GM23338 (cell line): ENCODE data around the gene HNRNPAB.

ENCODE experiments used
- EZH2 ChIP-seq: fragments of 200-600 bp; sonication (generic); IDR thresholded peaks from one replicate; pipeline ENCODE4 v1.8.0; 2017; ENCODE audit warnings: antibody characterized with exemption, mild to moderate bottlenecking, low read depth; ENCODE audit not compliant: unreplicated experiment
- JUNB ChIP-seq: IDR thresholded peaks from one replicate; pipeline ENCODE4 v1.6.1; 2016; ENCODE audit warnings: antibody characterized with exemption; ENCODE audit not compliant: unreplicated experiment
- TF ChIP-seq, protein P1 (sequence below), 2 experiments: fragments of 200-600 bp in 1 of 2; sonication (generic) in 1 of 2; conservative IDR thresholded peaks; 2 replicates each; pipeline versions ENCODE4 v1.5.1 to v1.6.1; 2016 to 2017; ENCODE audit warnings: antibody characterized with exemption in 2 of 2, low read depth in 2 of 2, mild to moderate bottlenecking in 2 of 2, moderate library complexity in 1 of 2
- TF ChIP-seq, protein P2 (sequence below): IDR thresholded peaks from one replicate; pipeline ENCODE4 v1.6.1; 2018; ENCODE audit warnings: antibody characterized with exemption; ENCODE audit not compliant: unreplicated experiment

DNA sequence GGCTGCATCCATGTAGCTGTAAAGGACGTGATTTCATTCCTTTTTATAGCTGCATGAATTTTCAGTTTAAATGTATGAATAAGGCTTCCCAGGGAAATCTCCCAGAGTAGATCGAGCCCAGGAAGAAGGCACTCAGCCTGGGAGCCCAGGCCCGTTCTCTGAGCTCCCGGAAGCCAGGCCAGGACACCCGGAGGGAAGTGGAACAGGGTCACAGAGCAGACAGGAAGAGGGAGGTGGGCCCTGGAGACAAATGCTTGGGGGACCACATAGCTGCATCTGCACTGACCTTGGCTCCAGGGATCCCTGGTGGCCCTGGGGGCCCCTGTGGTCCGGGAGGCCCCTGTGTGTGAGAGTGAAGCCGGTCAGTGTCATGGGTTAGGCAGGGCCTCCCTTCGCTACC, 47.9 kb downstream of the HNRNPAB start:
- TF ChIP-seq, protein P1, sequence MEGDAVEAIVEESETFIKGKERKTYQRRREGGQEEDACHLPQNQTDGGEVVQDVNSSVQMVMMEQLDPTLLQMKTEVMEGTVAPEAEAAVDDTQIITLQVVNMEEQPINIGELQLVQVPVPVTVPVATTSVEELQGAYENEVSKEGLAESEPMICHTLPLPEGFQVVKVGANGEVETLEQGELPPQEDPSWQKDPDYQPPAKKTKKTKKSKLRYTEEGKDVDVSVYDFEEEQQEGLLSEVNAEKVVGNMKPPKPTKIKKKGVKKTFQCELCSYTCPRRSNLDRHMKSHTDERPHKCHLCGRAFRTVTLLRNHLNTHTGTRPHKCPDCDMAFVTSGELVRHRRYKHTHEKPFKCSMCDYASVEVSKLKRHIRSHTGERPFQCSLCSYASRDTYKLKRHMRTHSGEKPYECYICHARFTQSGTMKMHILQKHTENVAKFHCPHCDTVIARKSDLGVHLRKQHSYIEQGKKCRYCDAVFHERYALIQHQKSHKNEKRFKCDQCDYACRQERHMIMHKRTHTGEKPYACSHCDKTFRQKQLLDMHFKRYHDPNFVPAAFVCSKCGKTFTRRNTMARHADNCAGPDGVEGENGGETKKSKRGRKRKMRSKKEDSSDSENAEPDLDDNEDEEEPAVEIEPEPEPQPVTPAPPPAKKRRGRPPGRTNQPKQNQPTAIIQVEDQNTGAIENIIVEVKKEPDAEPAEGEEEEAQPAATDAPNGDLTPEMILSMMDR (conservative IDR thresholded peaks at IDR 0.05; ENCODE audit: low read depth in 2 of 2): no peak
- TF ChIP-seq EZH2: no peak
- TF ChIP-seq, protein P2, sequence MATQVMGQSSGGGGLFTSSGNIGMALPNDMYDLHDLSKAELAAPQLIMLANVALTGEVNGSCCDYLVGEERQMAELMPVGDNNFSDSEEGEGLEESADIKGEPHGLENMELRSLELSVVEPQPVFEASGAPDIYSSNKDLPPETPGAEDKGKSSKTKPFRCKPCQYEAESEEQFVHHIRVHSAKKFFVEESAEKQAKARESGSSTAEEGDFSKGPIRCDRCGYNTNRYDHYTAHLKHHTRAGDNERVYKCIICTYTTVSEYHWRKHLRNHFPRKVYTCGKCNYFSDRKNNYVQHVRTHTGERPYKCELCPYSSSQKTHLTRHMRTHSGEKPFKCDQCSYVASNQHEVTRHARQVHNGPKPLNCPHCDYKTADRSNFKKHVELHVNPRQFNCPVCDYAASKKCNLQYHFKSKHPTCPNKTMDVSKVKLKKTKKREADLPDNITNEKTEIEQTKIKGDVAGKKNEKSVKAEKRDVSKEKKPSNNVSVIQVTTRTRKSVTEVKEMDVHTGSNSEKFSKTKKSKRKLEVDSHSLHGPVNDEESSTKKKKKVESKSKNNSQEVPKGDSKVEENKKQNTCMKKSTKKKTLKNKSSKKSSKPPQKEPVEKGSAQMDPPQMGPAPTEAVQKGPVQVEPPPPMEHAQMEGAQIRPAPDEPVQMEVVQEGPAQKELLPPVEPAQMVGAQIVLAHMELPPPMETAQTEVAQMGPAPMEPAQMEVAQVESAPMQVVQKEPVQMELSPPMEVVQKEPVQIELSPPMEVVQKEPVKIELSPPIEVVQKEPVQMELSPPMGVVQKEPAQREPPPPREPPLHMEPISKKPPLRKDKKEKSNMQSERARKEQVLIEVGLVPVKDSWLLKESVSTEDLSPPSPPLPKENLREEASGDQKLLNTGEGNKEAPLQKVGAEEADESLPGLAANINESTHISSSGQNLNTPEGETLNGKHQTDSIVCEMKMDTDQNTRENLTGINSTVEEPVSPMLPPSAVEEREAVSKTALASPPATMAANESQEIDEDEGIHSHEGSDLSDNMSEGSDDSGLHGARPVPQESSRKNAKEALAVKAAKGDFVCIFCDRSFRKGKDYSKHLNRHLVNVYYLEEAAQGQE: no peak
- TF ChIP-seq JUNB: no peak
